HG02588 (cell line): ENCODE results near the gene FHIT.

Experiments
- ATAC-seq: cut with Tn5 transposase; IDR thresholded peaks from one replicate; pipeline ENCODE4 v1.9.1; 2021; ENCODE audit warnings: mild to moderate bottlenecking, moderate library complexity; ENCODE audit not compliant: unreplicated experiment

Gene FHIT

GRCh38 chr3:60045686-60046085, 1205.6 kb downstream of the FHIT start:
- ATAC-seq, result no peak

GRCh38 chr3:60036803-60037202, 1214.4 kb downstream of the FHIT start:
- ATAC-seq, result no peak

- no peak for ATAC-seq
Measured at GRCh38 chr3:60033901-60034453, 1217.3 kb downstream of the FHIT start.

- ATAC-seq, result no peak
Measured at GRCh38 chr3:60030982-60031381, 1220.3 kb downstream of the FHIT start.

- ATAC-seq, result no peak
Measured at GRCh38 chr3:60028233-60028632, 1223.0 kb downstream of the FHIT start.

- no peak for ATAC-seq
Measured at GRCh38 chr3:60027335-60027734, 1223.9 kb downstream of the FHIT start.

GRCh38 chr3:60025096-60026050, 1225.9 kb downstream of the FHIT start:
- no peak for ATAC-seq

GRCh38 chr3:60024400-60024799, 1226.9 kb downstream of the FHIT start:
- ATAC-seq, result no peak

GRCh38 chr3:60023189-60023588, 1228.1 kb downstream of the FHIT start:
- ATAC-seq, result no peak

- peak; percentile 46 for ATAC-seq
Measured at GRCh38 chr3:60017631-60018030, 1233.6 kb downstream of the FHIT start.

- no peak for ATAC-seq
Measured at GRCh38 chr3:60015032-60015705, 1236.1 kb downstream of the FHIT start.

- no peak for ATAC-seq
Measured at GRCh38 chr3:60013241-60013640, 1238.0 kb downstream of the FHIT start.

GRCh38 chr3:60011218-60011617, 1240.0 kb downstream of the FHIT start:
- ATAC-seq, result no peak

- ATAC-seq, result peak; percentile 84
Measured at GRCh38 chr3:60010781-60011180, 1240.5 kb downstream of the FHIT start.

- ATAC-seq, result no peak
Measured at GRCh38 chr3:60009931-60010478, 1241.2 kb downstream of the FHIT start.

- no peak for ATAC-seq
Measured at GRCh38 chr3:60001369-60001768, 1249.9 kb downstream of the FHIT start.

- ATAC-seq, result no peak
Measured at GRCh38 chr3:60000311-60001105, 1250.7 kb downstream of the FHIT start.

- ATAC-seq, result no peak
Measured at GRCh38 chr3:59998058-59998457, 1253.2 kb downstream of the FHIT start.

- no peak for ATAC-seq
Measured at GRCh38 chr3:59997583-59997982, 1253.7 kb downstream of the FHIT start.

- ATAC-seq, result no peak
Measured at GRCh38 chr3:59996056-59996455, 1255.2 kb downstream of the FHIT start.

GRCh38 chr3:59995563-59995962, 1255.7 kb downstream of the FHIT start:
- ATAC-seq, result no peak
